Activated naive CD8-positive, alpha-beta T cell treated with anti-CD3 and anti-CD28 coated beads, Interleukin-2, amount 50 U/mL, for 24 hours (primary cell): ENCODE data around the gene ARAP1.

Source experiments
- ATAC-seq: fragments of 150-1000 bp; cut with Tn5 transposase; one replicate; pipeline ENCODE4 v1.10.0; 2021
- DNase-seq: peaks from one replicate; pipeline ENCODE4 v3.0.0; 2021
- H3K27ac Mint-ChIP-seq: one replicate; pipeline ENCODE4 v1.8.0; 2021; ENCODE audit warnings: mild to moderate bottlenecking, mixed read lengths
- H3K27me3 Mint-ChIP-seq: one replicate; pipeline ENCODE4 v1.8.0; 2021; ENCODE audit warnings: mixed read lengths
- H3K36me3 Mint-ChIP-seq: one replicate; pipeline ENCODE4 v1.8.0; 2021; ENCODE audit warnings: low read depth, mixed read lengths
- H3K4me1 Mint-ChIP-seq: one replicate; pipeline ENCODE4 v1.8.0; 2021; ENCODE audit warnings: mixed read lengths
- H3K4me3 Mint-ChIP-seq: one replicate; pipeline ENCODE4 v1.8.0; 2021; ENCODE audit warnings: mild to moderate bottlenecking, moderate library complexity, mixed read lengths
- H3K9me3 Mint-ChIP-seq: one replicate; pipeline ENCODE4 v1.8.0; 2021; ENCODE audit warnings: mixed read lengths

Gene ARAP1

GRCh38 chr11:72745511-72745910, 6.7 kb downstream of the ARAP1 start:
- peaks cover 55% of the 10 kb centered on the region for H3K4me1 Mint-ChIP-seq

GRCh38 chr11:72744474-72744873, 7.7 kb downstream of the ARAP1 start:
- H3K36me3 Mint-ChIP-seq: no peaks in the 10 kb centered on the region
- no peaks in the 10 kb centered on the region for H3K27me3 Mint-ChIP-seq
- DNase-seq (no peak), ATAC-seq (no peak)
- H3K27ac Mint-ChIP-seq: peak overlapping the region; percentile 66
- no peaks in the 10 kb centered on the region for H3K9me3 Mint-ChIP-seq
- no peak overlapping the region for H3K4me3 Mint-ChIP-seq
- peaks cover 58% of the 10 kb centered on the region for H3K4me1 Mint-ChIP-seq

More at GRCh38 chr11:72745511-72745910, 6.7 kb downstream of the ARAP1 start:
- H3K27ac Mint-ChIP-seq: no peak overlapping the region
- no peak for DNase-seq
- H3K4me3 Mint-ChIP-seq: no peak overlapping the region
- no peaks in the 10 kb centered on the region for H3K36me3 Mint-ChIP-seq
- H3K27me3 Mint-ChIP-seq: no peaks in the 10 kb centered on the region
- no peaks in the 10 kb centered on the region for H3K9me3 Mint-ChIP-seq
- no peak for ATAC-seq

- H3K36me3 Mint-ChIP-seq: no peaks in the 10 kb centered on the region
- H3K4me1 Mint-ChIP-seq: peaks cover 57% of the 10 kb centered on the region
- H3K9me3 Mint-ChIP-seq: no peaks in the 10 kb centered on the region
- H3K4me3 Mint-ChIP-seq: peak overlapping the region; percentile 32
- ATAC-seq (peak; percentile 67), DNase-seq (no peak)
- H3K27ac Mint-ChIP-seq: peak overlapping the region; percentile 66
- no peaks in the 10 kb centered on the region for H3K27me3 Mint-ChIP-seq
Measured at GRCh38 chr11:72743321-72744221, 8.6 kb downstream of the ARAP1 start.

GRCh38 chr11:72742513-72743320, 9.5 kb downstream of the ARAP1 start:
- no peak overlapping the region for H3K4me3 Mint-ChIP-seq
- no peaks in the 10 kb centered on the region for H3K9me3 Mint-ChIP-seq

GRCh38 chr11:72741849-72742512, 10.2 kb downstream of the ARAP1 start:
- Mint-ChIP-seq H3K9me3 (no peaks in the 10 kb centered on the region), H3K27ac (peak overlapping the region; percentile 83), H3K4me3 (no peak overlapping the region), H3K27me3 (no peaks in the 10 kb centered on the region), H3K36me3 (peaks cover 4% of the 10 kb centered on the region), H3K4me1 (peaks cover 73% of the 10 kb centered on the region)
- no peak for ATAC-seq
- no peak for DNase-seq

More at GRCh38 chr11:72742513-72743320, 9.5 kb downstream of the ARAP1 start:
- no peaks in the 10 kb centered on the region for H3K36me3 Mint-ChIP-seq
- H3K27me3 Mint-ChIP-seq: no peaks in the 10 kb centered on the region
- no peak overlapping the region for H3K27ac Mint-ChIP-seq
- DNase-seq (no peak), ATAC-seq (no peak)
- peaks cover 65% of the 10 kb centered on the region for H3K4me1 Mint-ChIP-seq

- peak overlapping the region; percentile 83 for H3K27ac Mint-ChIP-seq
- ATAC-seq (no peak), DNase-seq (no peak)
- H3K27me3 Mint-ChIP-seq: no peaks in the 10 kb centered on the region
- no peak overlapping the region for H3K4me3 Mint-ChIP-seq
- peaks cover 4% of the 10 kb centered on the region for H3K36me3 Mint-ChIP-seq
- peaks cover 78% of the 10 kb centered on the region for H3K4me1 Mint-ChIP-seq
- no peaks in the 10 kb centered on the region for H3K9me3 Mint-ChIP-seq
Measured at GRCh38 chr11:72741429-72741833, 10.8 kb downstream of the ARAP1 start.

GRCh38 chr11:72740562-72741428, 11.4 kb downstream of the ARAP1 start:
- Mint-ChIP-seq H3K27ac (peak overlapping the region; percentile 84), H3K36me3 (peaks cover 4% of the 10 kb centered on the region), H3K27me3 (no peaks in the 10 kb centered on the region), H3K4me3 (no peak overlapping the region), H3K9me3 (no peaks in the 10 kb centered on the region), H3K4me1 (peaks cover 83% of the 10 kb centered on the region)
- DNase-seq: no peak
- ATAC-seq: no peak

- ATAC-seq (no peak), DNase-seq (no peak)
- Mint-ChIP-seq H3K9me3 (no peaks in the 10 kb centered on the region), H3K27ac (peak overlapping the region; percentile 84), H3K4me3 (no peak overlapping the region), H3K4me1 (peaks cover 88% of the 10 kb centered on the region), H3K36me3 (peaks cover 4% of the 10 kb centered on the region), H3K27me3 (no peaks in the 10 kb centered on the region)
Measured at GRCh38 chr11:72740060-72740424, 12.2 kb downstream of the ARAP1 start.

- H3K9me3 Mint-ChIP-seq: no peaks in the 10 kb centered on the region
- peak overlapping the region; percentile 84 for H3K27ac Mint-ChIP-seq
- DNase-seq (no peak), ATAC-seq (no peak)
- peaks cover 4% of the 10 kb centered on the region for H3K36me3 Mint-ChIP-seq
- H3K4me3 Mint-ChIP-seq: no peak overlapping the region
- H3K4me1 Mint-ChIP-seq: peaks cover 85% of the 10 kb centered on the region
- no peaks in the 10 kb centered on the region for H3K27me3 Mint-ChIP-seq
Measured at GRCh38 chr11:72739240-72740059, 12.8 kb downstream of the ARAP1 start.

GRCh38 chr11:72738199-72739141, 13.7 kb downstream of the ARAP1 start:
- DNase-seq (no peak), ATAC-seq (no peak)
- Mint-ChIP-seq H3K36me3 (peaks cover 4% of the 10 kb centered on the region), H3K27ac (peak overlapping the region; percentile 88), H3K9me3 (no peaks in the 10 kb centered on the region), H3K27me3 (no peaks in the 10 kb centered on the region), H3K4me3 (peak overlapping the region; percentile 50), H3K4me1 (peaks cover 75% of the 10 kb centered on the region)

GRCh38 chr11:72737336-72737735, 14.9 kb downstream of the ARAP1 start:
- H3K36me3 Mint-ChIP-seq: peaks cover 4% of the 10 kb centered on the region
- H3K27me3 Mint-ChIP-seq: no peaks in the 10 kb centered on the region
- peak overlapping the region; percentile 49 for H3K4me3 Mint-ChIP-seq
- ATAC-seq (no peak), DNase-seq (no peak)
- peak overlapping the region; percentile 88 for H3K27ac Mint-ChIP-seq
- no peaks in the 10 kb centered on the region for H3K9me3 Mint-ChIP-seq
- H3K4me1 Mint-ChIP-seq: peaks cover 66% of the 10 kb centered on the region

- Mint-ChIP-seq H3K36me3 (peaks cover 4% of the 10 kb centered on the region), H3K9me3 (no peaks in the 10 kb centered on the region), H3K27ac (peak overlapping the region; percentile 88), H3K4me1 (peaks cover 59% of the 10 kb centered on the region), H3K27me3 (no peaks in the 10 kb centered on the region), H3K4me3 (peak overlapping the region; percentile 49)
- peak; percentile 86 for ATAC-seq
- peak; percentile 69 for DNase-seq
Measured at GRCh38 chr11:72736452-72737069, 15.6 kb downstream of the ARAP1 start.
